ENCODE measurements around the gene PNISR. TPM values are rescaled to one million over a fixed set of nuclear protein-coding genes. Genes with fewer than 3 reads are reported as not detected.

The PNISR gene
- total and polyA plus RNA-seq, 8 donors, result 20.8 to 64.1 (median 35.9) TPM

GRCh38 chr6:99458319-99458718, 33.2 kb upstream of the PNISR start:
- Histone ChIP-seq H3K4me1 (no peaks in the 10 kb centered on the region), H3K4me3 (no peak overlapping the region), H3K27ac (no peak overlapping the region), H3K36me3 (no peaks in the 10 kb centered on the region), H3K27me3 (no peaks in the 10 kb centered on the region), H3K9me3 (no peaks in the 10 kb centered on the region)
- no peak for TF ChIP-seq CTCF (IDR thresholded peaks at IDR 0.05)
- 72 to 91% methylated on average over 2 of the region's 2 CpGs for WGBS, 2 donors
- FAIRE-seq, result no peak
- intact Hi-C loops (cut with DNase I), result no loop called here
- DNase-seq, result no peak
- ATAC-seq, result no peak

- ATAC-seq (no peak), FAIRE-seq (no peak), DNase-seq (no peak)
- intact Hi-C loops (cut with DNase I), result no loop called here
- Histone ChIP-seq H3K4me3 (no peak overlapping the region), H3K4me1 (no peaks in the 10 kb centered on the region), H3K36me3 (no peaks in the 10 kb centered on the region), H3K9me3 (no peaks in the 10 kb centered on the region), H3K27me3 (no peaks in the 10 kb centered on the region), H3K27ac (no peak overlapping the region)
- 94 to 95% methylated on average over 4 of the region's 4 CpGs for WGBS, 2 donors
- TF ChIP-seq CTCF (IDR thresholded peaks at IDR 0.05), result no peak
These were observed 21.0 kb upstream of the PNISR start for GRCh38 chr6:99446076-99446475.

GRCh38 chr6:99434702-99435530, 9.8 kb upstream of the PNISR start:
- Histone ChIP-seq H3K9me3 (no peaks in the 10 kb centered on the region), H3K27me3 (no peaks in the 10 kb centered on the region), H3K27ac (no peak overlapping the region), H3K4me1 (no peaks in the 10 kb centered on the region), H3K36me3 (no peaks in the 10 kb centered on the region), H3K4me3 (no peak overlapping the region)
- 4 to 5% methylated on average over 3 of the region's 3 CpGs for WGBS, 2 donors
- FAIRE-seq (peak; percentile 97), DNase-seq (no peak), ATAC-seq (peak; percentile 66 to 87 (median 82))
- peak; percentile 39 to 74 (median 58) for TF ChIP-seq CTCF (IDR thresholded peaks at IDR 0.05)
- intact Hi-C loops (cut with DNase I), result no loop called here

- no peaks in the 10 kb centered on the region for H3K9me3 ChIP-seq
These were observed 7.8 kb upstream of the PNISR start for GRCh38 chr6:99432877-99433276.

More at GRCh38 chr6:99432877-99433276, 7.8 kb upstream of the PNISR start:
- DNase-seq, result no peak
- no peak for FAIRE-seq
- Histone ChIP-seq H3K4me3 (no peak overlapping the region), H3K27ac (no peak overlapping the region), H3K36me3 (no peaks in the 10 kb centered on the region), H3K27me3 (no peaks in the 10 kb centered on the region), H3K4me1 (no peaks in the 10 kb centered on the region)
- intact Hi-C loops (cut with DNase I), result no loop called here
- 68% methylated on average over 2 of the region's 2 CpGs for WGBS, 2 donors
- ATAC-seq, result no peak
- TF ChIP-seq CTCF (IDR thresholded peaks at IDR 0.05), result no peak

Measured in pancreas (tissue), 10 donors.